ENCODE results near the gene RASIP1. TPM values are rescaled to one million over a fixed set of nuclear protein-coding genes. Genes with fewer than 3 reads are reported as not detected.
A peak's percentile ranks its signal among the peaks of the same experiment; 100 is the strongest.
"Not testable (repeated sequence)": the region's sequence is repeated elsewhere in the genome, so short reads cannot be mapped to it uniquely, and the experiment has no call there.

The RASIP1 gene
- total RNA-seq, 1 experiment from 2014 or later, result 4.6 TPM

DNA sequence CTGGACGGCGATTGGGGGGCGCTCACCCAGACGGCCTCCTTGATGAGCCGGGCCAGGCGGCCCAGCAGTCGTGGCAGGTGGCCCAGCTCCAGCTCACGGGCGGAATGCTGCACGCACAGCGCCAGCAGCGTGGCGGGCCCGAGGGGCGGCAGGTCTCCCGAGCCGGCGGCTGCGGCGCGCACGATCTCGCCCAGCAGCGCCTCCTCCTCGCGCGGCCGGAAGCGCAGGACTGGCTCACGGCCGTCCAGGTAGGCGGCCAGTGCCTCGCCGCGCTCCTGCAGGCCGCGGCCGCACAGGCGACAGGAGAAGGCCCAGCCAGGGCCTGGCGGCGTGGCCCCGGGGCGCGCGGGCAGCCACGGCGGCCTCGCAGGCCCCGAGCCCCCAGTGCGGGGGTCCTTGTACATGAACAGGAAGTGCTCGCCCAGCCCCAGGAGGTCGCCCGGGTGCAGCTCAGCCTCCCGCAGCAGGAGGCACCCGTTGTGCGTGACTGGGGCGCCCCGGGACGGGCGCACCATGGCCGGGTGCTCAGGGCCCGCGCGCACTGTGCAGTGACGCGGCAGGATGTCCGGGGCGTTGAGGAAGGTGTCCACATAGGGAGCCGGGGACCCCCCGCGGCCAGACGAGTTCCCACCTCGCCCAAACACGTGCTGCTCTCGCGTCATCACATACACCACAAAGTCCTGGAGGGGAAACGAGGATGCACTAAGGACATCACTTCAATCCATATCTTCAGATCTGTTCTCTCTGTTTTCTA is 11.3 kb downstream of the RASIP1 start:
- Histone ChIP-seq H3K4me3 (ENCODE audit: insufficient read depth, low read depth, low read length) (peak overlapping the region; percentile 3; the same call in 1 of the 2 replicates), H3K27me3 (ENCODE audit: control insufficient read depth, insufficient read depth, low read length) (no peaks in the 10 kb centered on the region; the same call in 1 of the 2 replicates), H3K36me3 (replicated peaks; ENCODE audit: control insufficient read depth, insufficient read depth, low read length) (no peaks in the 10 kb centered on the region)
- DNase-seq, result peak; percentile 76

DNA sequence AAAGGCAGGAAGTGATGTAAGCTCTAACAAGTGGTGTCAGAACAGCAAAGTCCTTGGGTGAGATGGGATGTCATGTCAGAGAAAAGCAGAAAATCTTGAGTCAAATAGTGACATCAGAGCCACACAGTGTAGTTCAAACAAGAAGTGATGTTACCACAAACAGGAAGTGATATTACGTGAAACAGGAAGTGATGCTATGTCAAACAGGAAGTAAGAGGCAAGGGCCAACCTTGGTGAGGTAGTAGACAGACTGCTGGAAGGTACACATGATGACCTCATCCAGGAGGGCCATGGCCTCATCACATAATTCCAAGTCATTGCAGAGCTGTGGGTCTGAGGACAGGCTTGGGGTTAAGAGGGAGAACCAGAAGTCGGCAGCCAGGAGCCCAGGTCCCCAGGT is 13.9 kb downstream of the RASIP1 start:
- Histone ChIP-seq H3K36me3 (replicated peaks; ENCODE audit: control insufficient read depth, insufficient read depth, low read length) (no peaks in the 10 kb centered on the region), H3K27me3 (ENCODE audit: control insufficient read depth, insufficient read depth, low read length) (no peaks in the 10 kb centered on the region; the same call in 1 of the 2 replicates), H3K4me3 (ENCODE audit: insufficient read depth, low read depth, low read length) (no peak overlapping the region)
- DNase-seq, result peak; percentile 13

DNA sequence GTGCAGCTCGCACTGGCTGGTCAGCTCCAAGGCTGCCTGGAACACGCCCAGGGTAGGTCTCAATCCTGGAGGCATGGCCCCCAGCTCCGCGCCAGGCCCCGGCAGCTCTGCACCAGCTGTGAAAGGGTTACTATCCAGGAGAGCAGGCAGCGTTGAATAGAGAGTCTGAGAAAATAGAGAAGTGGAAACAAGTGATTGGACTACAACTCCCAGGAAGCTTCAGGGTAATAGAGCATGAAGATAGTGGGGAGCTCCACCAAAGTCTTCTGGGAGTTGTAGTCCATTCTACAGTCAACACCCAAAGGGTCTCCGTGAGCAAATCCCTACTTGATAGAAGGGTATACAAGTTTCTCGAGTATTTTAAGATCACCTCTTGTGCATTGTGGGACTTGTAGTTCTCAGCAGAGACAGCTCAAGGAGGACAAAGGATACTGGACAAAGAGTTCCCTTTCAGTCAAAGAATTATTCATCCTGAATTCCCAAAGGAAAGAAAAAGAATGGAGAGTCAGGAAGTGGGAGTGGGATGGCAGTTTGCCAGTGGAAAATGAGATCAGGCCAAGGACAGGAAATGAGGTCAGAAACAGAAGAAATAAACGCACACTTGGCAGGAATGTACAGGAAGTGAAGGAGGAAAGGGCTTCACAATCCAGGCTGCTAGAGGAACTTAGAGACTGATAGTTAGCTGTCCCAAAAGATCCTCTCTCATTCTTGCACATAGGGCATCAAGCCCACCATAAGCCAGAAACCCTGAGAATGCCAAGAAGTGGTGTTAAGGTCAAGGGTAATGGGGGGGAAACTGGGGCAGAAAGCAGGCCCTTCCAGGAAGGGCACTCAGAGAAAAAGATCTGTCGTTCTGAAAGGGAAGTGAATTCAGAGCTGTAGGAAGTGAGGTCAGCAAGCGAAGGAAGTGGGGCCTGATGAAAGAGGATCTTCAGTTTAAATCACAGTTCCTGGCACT is 15.3 kb downstream of the RASIP1 start:
- H3K4me3 ChIP-seq (ENCODE audit: insufficient read depth, low read depth, low read length), result no peak overlapping the region
- H3K27me3 ChIP-seq (ENCODE audit: control insufficient read depth, insufficient read depth, low read length), result no peaks in the 10 kb centered on the region
- no peaks in the 10 kb centered on the region for H3K36me3 ChIP-seq (replicated peaks; ENCODE audit: control insufficient read depth, insufficient read depth, low read length)
- peak; percentile 89 for DNase-seq

DNA sequence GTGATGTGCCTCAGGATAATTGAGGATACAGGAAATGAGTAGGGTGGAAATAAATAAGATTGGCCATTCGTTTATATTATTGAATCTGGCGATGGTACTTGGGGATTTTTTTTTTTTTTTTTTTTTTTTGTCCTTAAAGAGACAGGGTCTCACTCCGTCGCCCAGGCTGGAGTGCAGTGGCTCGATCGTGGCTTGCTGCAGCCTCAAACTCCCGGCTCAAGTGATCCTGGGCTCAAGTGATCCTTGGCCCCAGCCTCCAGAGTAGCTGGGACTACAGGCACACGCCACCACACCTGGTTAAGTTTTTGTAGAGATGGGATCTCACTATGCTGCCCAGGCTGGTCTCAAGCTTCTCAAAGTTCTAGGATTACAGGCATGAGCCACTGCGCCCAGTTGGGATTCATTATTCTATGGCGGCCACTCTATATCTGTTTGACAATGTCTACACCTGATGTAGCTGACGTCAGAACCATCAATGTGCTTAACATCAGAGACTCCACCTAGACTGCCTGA is 18.2 kb downstream of the RASIP1 start:
- no peak for DNase-seq
- Histone ChIP-seq H3K4me3 (ENCODE audit: insufficient read depth, low read depth, low read length) (no peak overlapping the region), H3K36me3 (replicated peaks; ENCODE audit: control insufficient read depth, insufficient read depth, low read length) (no peaks in the 10 kb centered on the region), H3K27me3 (ENCODE audit: control insufficient read depth, insufficient read depth, low read length) (no peaks in the 10 kb centered on the region)

DNA sequence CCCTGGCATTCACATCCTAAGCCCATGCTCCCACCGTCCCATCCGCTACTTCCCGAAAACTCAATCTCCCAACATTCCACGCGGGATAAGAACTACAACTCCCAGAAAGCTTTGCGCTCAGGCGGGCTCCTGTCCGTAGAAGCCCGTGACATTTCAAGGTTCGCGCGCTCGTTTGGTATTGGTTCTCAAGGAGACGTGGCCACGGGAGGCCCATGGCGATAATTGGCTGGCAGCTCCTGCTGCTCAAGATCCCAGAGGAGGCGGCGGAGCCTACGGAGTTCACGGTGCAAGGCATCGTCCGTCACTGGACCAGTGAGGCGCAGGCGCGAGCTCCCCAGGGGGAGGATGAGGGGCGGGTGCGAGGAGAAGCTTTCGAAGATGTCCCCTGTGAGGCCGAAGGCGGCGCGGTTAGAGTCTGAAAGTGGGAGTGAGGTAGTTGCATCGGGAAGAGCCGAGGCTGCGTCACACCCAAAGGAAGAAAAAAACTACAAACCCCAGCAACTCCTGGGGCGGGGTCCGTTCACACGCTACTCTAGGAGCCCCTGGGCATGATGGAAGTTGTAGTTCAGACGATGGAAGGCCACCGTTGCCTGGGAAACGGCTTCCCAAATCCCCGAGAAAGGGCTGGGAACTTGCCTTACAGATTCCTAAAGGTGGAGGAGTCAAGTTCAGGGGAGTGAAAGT is 19.7 kb downstream of the RASIP1 start:
- H3K27me3 ChIP-seq (ENCODE audit: control insufficient read depth, insufficient read depth, low read length), result no peaks in the 10 kb centered on the region
- no peaks in the 10 kb centered on the region for H3K36me3 ChIP-seq (replicated peaks; ENCODE audit: control insufficient read depth, insufficient read depth, low read length)
- H3K4me3 ChIP-seq (ENCODE audit: insufficient read depth, low read depth, low read length), result peak overlapping the region; percentile 72
- DNase-seq, result peak; percentile 98

DNA sequence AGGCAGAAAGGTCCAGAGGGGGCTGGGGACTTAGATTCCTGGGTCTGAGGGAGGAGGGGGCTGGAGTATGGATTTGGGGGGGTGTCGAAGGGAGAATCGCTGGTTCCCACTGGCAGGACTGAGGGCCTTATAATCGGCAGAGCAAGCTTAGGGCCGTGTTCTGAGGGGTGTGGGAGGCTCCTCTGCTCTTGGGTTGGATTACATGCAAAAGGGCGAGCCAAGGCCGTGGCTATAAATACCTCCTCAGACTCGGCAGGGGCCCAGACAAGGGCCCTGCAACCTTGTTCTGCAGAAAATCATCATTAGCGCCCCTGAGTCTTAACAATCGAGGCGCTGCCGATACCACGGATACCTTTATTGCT is 20.2 kb downstream of the RASIP1 start:
- no peak for DNase-seq
- Histone ChIP-seq H3K27me3 (ENCODE audit: control insufficient read depth, insufficient read depth, low read length) (no peaks in the 10 kb centered on the region), H3K36me3 (replicated peaks; ENCODE audit: control insufficient read depth, insufficient read depth, low read length) (no peaks in the 10 kb centered on the region), H3K4me3 (ENCODE audit: insufficient read depth, low read depth, low read length) (peak overlapping the region; percentile 41)

DNA sequence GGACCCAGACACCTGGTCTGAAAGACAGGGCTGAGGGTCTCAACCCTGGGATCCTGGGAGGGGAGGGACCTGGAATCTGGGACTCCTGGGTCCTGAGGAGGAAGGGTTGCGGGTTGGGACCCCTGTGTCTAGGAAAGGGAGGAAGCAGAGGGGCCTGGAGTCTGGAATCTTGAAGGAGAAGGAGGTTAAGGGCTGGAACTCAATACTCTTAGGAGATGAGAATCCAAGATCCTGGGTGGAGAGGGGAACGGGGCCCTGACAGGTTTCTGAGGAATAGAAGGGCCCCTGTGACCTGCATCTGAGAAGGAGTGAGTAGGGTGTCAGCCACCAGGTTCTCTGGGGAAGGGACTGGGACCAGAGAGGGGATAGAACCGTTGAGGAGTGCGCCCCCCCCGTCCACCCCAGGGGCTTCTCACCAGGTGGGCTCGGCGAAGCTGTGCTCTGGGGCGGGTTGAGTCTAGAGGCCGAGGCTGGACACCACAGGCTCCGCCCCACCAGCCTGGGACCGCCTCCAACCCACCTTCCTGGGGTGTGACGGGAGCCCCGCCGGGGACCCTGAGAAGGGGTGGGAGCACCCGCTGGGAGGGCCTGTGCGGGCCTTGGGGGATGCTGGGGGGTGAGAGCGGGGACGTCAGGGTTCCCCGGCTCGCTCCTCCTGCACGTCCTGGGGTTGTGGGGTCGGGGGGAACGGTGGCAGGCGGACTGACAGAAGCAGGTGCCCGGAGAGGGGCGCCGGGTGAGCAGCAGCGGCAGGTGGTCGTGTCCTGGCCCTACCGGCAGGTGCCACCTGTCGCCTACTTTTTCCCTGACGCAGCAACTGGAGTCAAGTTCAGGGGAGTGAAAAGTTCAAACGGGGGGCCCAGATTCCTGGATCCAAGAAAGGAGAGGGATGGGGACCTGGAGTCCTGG is 20.9 kb downstream of the RASIP1 start, which contains the start of gene MAMSTR:
TSS of gene MAMSTR (minus strand) at position 463 of the 909 bp plus-strand sequence. CDS start 694 bp downstream, outside the sequence.
- DNase-seq, result peak; percentile 66
- H3K36me3 ChIP-seq (replicated peaks; ENCODE audit: control insufficient read depth, insufficient read depth, low read length), result no peaks in the 10 kb centered on the region
- no peaks in the 10 kb centered on the region for H3K27me3 ChIP-seq (ENCODE audit: control insufficient read depth, insufficient read depth, low read length)
- peak within 1 kb of the TSS; percentile 72 for H3K4me3 ChIP-seq (ENCODE audit: insufficient read depth, low read depth, low read length)

DNA sequence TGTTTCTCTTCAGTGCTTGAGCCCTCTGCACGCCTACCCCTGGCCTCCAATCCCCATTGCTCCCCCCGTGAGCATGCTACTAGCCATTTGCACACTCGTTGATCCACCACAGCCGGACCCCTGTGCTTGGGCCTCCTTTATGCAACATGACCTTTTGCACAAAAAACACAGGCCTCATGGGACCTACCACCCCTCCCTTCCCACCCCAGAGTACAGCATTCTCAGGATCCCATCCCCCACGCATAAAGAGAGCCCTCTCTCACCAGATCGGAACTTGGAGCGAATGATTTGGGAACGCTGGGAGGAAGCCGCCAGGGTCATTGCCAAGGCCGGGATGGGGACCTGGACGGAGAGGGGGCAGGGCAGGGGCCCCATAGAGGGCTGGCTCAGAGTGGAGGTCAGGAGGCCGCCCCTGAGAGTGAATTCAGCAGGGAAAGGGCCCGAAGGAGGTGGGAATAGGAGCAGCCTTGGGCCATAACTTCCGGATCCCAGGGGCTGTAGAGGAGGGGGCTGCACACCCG is 21.6 kb downstream of the RASIP1 start:
- Histone ChIP-seq H3K27me3 (ENCODE audit: control insufficient read depth, insufficient read depth, low read length) (no peaks in the 10 kb centered on the region), H3K36me3 (replicated peaks; ENCODE audit: control insufficient read depth, insufficient read depth, low read length) (no peaks in the 10 kb centered on the region), H3K4me3 (ENCODE audit: insufficient read depth, low read depth, low read length) (0 out of 2 replicates have a peak overlapping the region, but pooled peaks have one; percentile 2)
- DNase-seq, result peak; percentile 72

DNA sequence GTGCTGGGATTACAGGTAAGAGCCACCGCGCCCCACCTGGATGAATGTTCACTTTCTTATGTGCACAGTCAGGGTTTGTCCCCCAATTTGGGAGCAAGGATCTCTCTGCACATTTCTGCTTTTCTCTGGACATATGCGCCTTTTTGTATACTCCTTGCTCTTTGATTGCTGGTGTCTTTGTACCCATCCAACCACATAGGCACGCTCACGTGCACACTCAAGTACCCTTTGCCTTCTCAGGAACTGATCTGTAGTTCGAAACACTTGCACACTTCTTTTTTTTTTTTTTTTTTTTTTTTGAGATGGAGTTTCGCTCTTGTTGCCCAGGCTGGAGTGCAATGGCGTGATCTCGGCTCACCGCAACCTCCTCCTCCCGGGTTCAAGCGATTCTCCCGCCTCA is 22.3 kb downstream of the RASIP1 start:
- H3K27me3 ChIP-seq (ENCODE audit: control insufficient read depth, insufficient read depth, low read length); H3K36me3 ChIP-seq (replicated peaks; ENCODE audit: control insufficient read depth, insufficient read depth, low read length); H3K4me3 ChIP-seq (ENCODE audit: insufficient read depth, low read depth, low read length); DNase-seq: not testable (repeated sequence)

DNA sequence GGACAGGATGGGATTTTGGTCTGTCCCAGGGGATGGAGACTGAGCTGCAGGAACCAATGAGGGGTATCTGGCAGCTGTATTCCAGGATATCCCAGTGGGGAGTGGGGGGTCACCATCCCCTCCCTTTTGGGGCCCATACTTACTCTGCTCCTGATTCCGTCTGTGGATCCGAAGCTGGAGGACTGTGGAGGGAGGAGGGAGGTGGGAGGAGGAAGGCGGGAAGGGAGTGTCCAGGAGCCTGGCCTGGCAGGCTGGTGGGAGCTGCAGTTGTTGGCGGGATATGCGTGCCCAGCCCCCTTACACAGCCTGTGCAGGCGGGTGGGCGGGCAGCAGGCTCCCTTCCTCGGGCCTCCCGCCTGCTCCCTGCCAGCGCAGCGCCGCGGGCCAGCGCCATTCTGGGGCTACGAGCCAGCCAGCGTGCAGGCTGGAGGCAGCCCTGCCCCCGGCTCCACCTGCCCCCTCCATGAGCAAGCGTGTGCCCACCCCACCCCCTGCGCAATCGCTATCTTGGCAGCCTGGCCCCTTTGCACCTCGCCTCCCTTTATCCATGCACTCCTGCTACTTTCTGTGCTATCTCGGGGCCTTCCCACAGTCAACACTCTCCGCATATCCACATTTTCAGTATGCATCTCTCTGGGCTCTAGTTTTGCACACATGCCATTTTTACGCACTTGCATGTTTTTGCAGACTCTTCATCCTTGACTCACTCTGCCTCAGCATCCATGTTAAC is 23.7 kb downstream of the RASIP1 start:
- peak; percentile 86 for DNase-seq
- peak overlapping the region; percentile 29 for H3K4me3 ChIP-seq (ENCODE audit: insufficient read depth, low read depth, low read length)
- no peaks in the 10 kb centered on the region for H3K36me3 ChIP-seq (replicated peaks; ENCODE audit: control insufficient read depth, insufficient read depth, low read length)
- no peaks in the 10 kb centered on the region for H3K27me3 ChIP-seq (ENCODE audit: control insufficient read depth, insufficient read depth, low read length)

DNA sequence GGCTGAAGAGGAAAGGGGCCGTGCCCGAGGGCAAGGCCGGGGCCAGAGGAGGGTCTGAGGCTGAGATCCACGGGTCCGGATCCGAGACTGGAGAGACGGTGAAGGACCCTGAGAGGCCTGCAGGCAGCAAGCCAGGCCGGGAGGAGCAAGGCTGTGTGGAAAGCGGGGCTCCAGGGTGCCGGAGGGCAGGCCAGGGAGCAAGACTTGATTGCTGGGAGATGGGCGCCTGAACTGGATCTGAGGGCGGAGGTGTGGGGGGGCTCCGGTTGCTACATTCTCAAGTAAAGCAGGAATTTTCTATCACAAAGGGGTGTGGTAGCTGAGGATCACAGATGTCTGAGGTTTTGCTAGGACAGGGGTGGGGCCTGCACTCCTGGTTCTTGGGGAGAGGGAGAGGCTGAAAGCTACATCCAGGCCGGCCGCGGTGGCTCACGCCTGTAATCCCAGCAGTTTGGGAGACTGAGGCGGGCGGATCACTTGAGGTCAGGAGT is 24.7 kb downstream of the RASIP1 start:
- Histone ChIP-seq H3K36me3 (replicated peaks; ENCODE audit: control insufficient read depth, insufficient read depth, low read length) (no peaks in the 10 kb centered on the region), H3K27me3 (ENCODE audit: control insufficient read depth, insufficient read depth, low read length) (no peaks in the 10 kb centered on the region), H3K4me3 (ENCODE audit: insufficient read depth, low read depth, low read length) (no peak overlapping the region)
- DNase-seq, result peak; percentile 50

DNA sequence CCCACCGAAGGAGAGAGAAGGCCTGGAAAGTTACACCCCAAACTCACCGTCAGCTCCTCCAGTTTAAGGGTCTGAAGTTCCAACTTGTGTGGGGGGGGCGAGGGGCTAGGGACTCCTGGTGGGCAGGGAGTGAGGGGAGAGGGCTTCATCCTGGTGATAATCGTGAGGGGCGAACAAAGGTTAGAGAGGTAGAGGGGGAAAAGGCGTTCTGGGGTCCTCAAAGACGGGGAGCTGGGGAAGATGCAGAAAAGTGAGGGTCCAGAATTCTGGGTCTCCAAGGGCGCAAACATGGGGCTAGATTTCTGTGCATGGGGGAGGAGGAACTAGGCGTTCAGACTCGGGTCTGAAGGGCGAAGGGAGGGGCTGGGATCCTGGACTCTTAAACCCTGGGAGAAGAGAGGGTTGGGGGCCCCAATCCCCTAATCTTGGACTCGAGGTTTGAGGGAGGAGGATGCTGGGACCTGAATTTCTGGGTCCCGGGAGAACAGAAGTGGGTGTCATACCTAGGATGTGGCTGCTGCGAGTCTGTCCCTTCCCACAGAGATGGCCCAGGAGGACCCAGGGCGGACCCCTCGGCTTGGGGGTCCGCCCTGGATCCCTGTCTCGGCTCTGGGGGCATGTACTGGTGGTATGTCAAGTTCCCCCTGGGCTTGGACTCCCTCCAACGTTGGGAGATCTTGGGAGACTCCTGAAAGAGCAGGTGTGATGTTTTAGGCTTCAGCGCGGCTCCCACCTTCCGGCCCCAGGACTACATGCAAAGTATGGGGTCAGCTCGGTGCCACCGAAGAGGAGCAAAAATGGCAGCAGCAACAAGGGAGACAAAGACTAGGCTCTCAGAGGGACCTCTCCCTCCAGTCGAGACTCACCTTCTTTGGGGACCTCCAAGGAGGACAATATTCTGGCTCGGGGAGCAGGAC is 25.4 kb downstream of the RASIP1 start:
- Histone ChIP-seq H3K27me3 (ENCODE audit: control insufficient read depth, insufficient read depth, low read length) (no peaks in the 10 kb centered on the region), H3K36me3 (replicated peaks; ENCODE audit: control insufficient read depth, insufficient read depth, low read length) (no peaks in the 10 kb centered on the region), H3K4me3 (ENCODE audit: insufficient read depth, low read depth, low read length) (peak overlapping the region; percentile 49)
- peak; percentile 51 for DNase-seq
